Measurements from ENCODE around the gene DSG1. TPM values are rescaled to one million over a fixed set of nuclear protein-coding genes. Genes with fewer than 3 reads are reported as not detected.

Gene DSG1
- total and polyA plus RNA-seq, 4 donors: 0.13 to 2.9 (median 0.65) TPM

DNA sequence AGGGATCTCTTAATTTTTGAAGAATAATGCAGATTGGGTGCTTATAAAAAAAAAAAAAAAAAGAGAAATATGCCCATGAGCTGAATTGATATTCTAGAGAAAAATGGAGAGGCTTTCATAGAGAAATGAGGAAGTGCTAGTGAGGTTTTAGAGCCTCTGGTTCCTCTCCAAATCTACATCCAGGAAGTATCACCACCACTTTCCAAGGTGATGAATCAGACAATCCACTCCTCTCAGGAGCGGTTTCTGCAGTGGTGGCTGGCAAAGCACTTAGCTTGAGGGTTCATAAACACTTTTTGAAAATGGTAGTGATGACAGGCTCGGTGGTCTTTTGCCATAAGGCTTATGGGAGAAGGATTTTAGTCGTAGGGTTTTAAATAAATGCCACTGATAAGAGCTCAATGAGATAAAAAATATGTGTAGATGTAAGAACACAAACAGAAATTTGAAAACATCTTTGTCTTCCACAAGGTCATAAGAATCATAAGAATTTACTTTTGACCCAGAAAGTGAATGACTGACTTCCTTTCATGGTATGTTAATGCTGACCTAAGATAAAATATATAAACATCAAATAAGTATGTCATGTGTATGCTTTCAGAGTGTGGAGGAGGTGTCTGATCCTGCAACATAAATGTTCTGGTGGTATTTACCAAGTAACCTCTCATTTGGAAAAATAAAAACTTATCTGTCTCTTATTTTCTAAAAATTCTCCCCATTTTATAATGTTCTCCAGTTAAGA, 42.1 kb upstream of the DSG1 start:
- H3K36me3 ChIP-seq (ENCODE audit: control insufficient read depth in 4 of 4, insufficient read depth in 3 of 4, low read depth in 1 of 4, low read length in 3 of 4): no peaks in the 10 kb centered on the region
- no peaks in the 10 kb centered on the region for H3K27me3 ChIP-seq (ENCODE audit: control insufficient read depth in 4 of 4, insufficient read depth in 4 of 4, low read length in 3 of 4)
- no peak overlapping the region for H3K9ac ChIP-seq (ENCODE audit: low read depth in 1 of 2, low read length in 2 of 2)
- no peak overlapping the region for H3K27ac ChIP-seq (ENCODE audit: low read depth in 1 of 2, low read length in 2 of 2)
- WGBS: 72% methylated on average over 3 of the region's 3 CpGs
- no peak for TF ChIP-seq YY1 (IDR thresholded peaks at IDR 0.05)
- TF ChIP-seq MAX (IDR thresholded peaks at IDR 0.05): no peak
- TF ChIP-seq JUND (IDR thresholded peaks at IDR 0.05): no peak
- no peak for TF ChIP-seq HNF4A (conservative IDR thresholded peaks at IDR 0.05)
- TF ChIP-seq RXRA (IDR thresholded peaks at IDR 0.05): no peak
- TF ChIP-seq RAD21 (IDR thresholded peaks at IDR 0.05): no peak
- TF ChIP-seq ZBTB33 (IDR thresholded peaks at IDR 0.05): no peak
- no peak for DNase-seq (ENCODE audit: low spot score)
- no peaks in the 10 kb centered on the region for H3K9me3 ChIP-seq (ENCODE audit: control insufficient read depth in 4 of 4, low read length in 3 of 4)
- peaks cover 0 to 9% (median 7%) of the 10 kb centered on the region in 4 donors for H3K4me1 ChIP-seq (ENCODE audit: control insufficient read depth in 4 of 4, insufficient read depth in 4 of 4, low read length in 3 of 4)
- no peak overlapping the region for H3K4me3 ChIP-seq (ENCODE audit: low read depth in 1 of 3, low read length in 3 of 3)

GRCh38 chr18:31278609-31279071, 39.3 kb upstream of the DSG1 start:
- no peak overlapping the region for H3K4me3 ChIP-seq (ENCODE audit: low read depth in 1 of 3, low read length in 3 of 3)
- no peak overlapping the region for H3K27ac ChIP-seq (ENCODE audit: low read depth in 1 of 2, low read length in 2 of 2)
- 88% methylated on average over 1 of the region's 1 CpG for WGBS
- DNase-seq (ENCODE audit: low spot score): no peak
- TF ChIP-seq EGR1 (IDR thresholded peaks at IDR 0.05; ENCODE audit: low read depth in 2 of 2): no peak
- peaks cover 0 to 9% (median 7%) of the 10 kb centered on the region in 4 donors for H3K4me1 ChIP-seq (ENCODE audit: control insufficient read depth in 4 of 4, insufficient read depth in 4 of 4, low read length in 3 of 4)
- no peaks in the 10 kb centered on the region for H3K36me3 ChIP-seq (ENCODE audit: control insufficient read depth in 4 of 4, insufficient read depth in 3 of 4, low read depth in 1 of 4, low read length in 3 of 4)
- no peaks in the 10 kb centered on the region for H3K27me3 ChIP-seq (ENCODE audit: control insufficient read depth in 4 of 4, insufficient read depth in 4 of 4, low read length in 3 of 4)
- H3K9me3 ChIP-seq (ENCODE audit: control insufficient read depth in 4 of 4, low read length in 3 of 4): no peaks in the 10 kb centered on the region
- H3K9ac ChIP-seq (ENCODE audit: low read depth in 1 of 2, low read length in 2 of 2): no peak overlapping the region

- H3K9me3 ChIP-seq (ENCODE audit: control insufficient read depth in 4 of 4, low read length in 3 of 4): no peaks in the 10 kb centered on the region
- no peaks in the 10 kb centered on the region for H3K27me3 ChIP-seq (ENCODE audit: control insufficient read depth in 4 of 4, insufficient read depth in 4 of 4, low read length in 3 of 4)
- H3K36me3 ChIP-seq (ENCODE audit: control insufficient read depth in 4 of 4, insufficient read depth in 3 of 4, low read depth in 1 of 4, low read length in 3 of 4): no peaks in the 10 kb centered on the region
- H3K4me1 ChIP-seq (ENCODE audit: control insufficient read depth in 4 of 4, insufficient read depth in 4 of 4, low read length in 3 of 4): no peaks in the 10 kb centered on the region
- H3K9ac ChIP-seq (ENCODE audit: low read depth in 1 of 2, low read length in 2 of 2): no peak overlapping the region
- TF ChIP-seq, protein P1, sequence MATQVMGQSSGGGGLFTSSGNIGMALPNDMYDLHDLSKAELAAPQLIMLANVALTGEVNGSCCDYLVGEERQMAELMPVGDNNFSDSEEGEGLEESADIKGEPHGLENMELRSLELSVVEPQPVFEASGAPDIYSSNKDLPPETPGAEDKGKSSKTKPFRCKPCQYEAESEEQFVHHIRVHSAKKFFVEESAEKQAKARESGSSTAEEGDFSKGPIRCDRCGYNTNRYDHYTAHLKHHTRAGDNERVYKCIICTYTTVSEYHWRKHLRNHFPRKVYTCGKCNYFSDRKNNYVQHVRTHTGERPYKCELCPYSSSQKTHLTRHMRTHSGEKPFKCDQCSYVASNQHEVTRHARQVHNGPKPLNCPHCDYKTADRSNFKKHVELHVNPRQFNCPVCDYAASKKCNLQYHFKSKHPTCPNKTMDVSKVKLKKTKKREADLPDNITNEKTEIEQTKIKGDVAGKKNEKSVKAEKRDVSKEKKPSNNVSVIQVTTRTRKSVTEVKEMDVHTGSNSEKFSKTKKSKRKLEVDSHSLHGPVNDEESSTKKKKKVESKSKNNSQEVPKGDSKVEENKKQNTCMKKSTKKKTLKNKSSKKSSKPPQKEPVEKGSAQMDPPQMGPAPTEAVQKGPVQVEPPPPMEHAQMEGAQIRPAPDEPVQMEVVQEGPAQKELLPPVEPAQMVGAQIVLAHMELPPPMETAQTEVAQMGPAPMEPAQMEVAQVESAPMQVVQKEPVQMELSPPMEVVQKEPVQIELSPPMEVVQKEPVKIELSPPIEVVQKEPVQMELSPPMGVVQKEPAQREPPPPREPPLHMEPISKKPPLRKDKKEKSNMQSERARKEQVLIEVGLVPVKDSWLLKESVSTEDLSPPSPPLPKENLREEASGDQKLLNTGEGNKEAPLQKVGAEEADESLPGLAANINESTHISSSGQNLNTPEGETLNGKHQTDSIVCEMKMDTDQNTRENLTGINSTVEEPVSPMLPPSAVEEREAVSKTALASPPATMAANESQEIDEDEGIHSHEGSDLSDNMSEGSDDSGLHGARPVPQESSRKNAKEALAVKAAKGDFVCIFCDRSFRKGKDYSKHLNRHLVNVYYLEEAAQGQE (IDR thresholded peaks at IDR 0.05): no peak
- TF ChIP-seq TAF1 (conservative IDR thresholded peaks at IDR 0.05): no peak
- TF ChIP-seq FOXA1 (IDR thresholded peaks at IDR 0.05): no peak
- no peak for TF ChIP-seq ZBTB33 (IDR thresholded peaks at IDR 0.05)
- no peak for TF ChIP-seq EGR1 (IDR thresholded peaks at IDR 0.05; ENCODE audit: low read depth in 2 of 2)
- H3K4me3 ChIP-seq (ENCODE audit: low read depth in 1 of 3, low read length in 3 of 3): no peak overlapping the region
- no peak overlapping the region for H3K27ac ChIP-seq (ENCODE audit: low read depth in 1 of 2, low read length in 2 of 2)
- DNase-seq (ENCODE audit: low spot score): no peak
- WGBS: 95% methylated on average over 2 of the region's 2 CpGs
Measured at GRCh38 chr18:31280502-31280901, 37.5 kb upstream of the DSG1 start.
